GM08714 (cell line): ENCODE data around the gene TFAP2C.
"Not testable (repeated sequence)": the region's sequence is repeated elsewhere in the genome, so short reads cannot be mapped to it uniquely, and the experiment has no call there.

Experiments used
- H3K4me3 ChIP-seq: fragments of 200-500 bp; sonication (Bioruptor generic); 2 replicates; pipeline ENCODE4 v1.5.1; 2014; ENCODE audit warnings: mild to moderate bottlenecking, low read length, inconsistent platforms
- ZNF274 ChIP-seq: IDR thresholded peaks from 2 replicates; pipeline ENCODE4 v1.6.1; 2012; ENCODE audit warnings: mild to moderate bottlenecking, low read depth, low read length

Gene TFAP2C

GRCh38 chr20:56606174-56606945 lies 22.7 kb upstream of the TFAP2C start:
- TF ChIP-seq ZNF274, result no peak
- no peak overlapping the region for H3K4me3 ChIP-seq

DNA sequence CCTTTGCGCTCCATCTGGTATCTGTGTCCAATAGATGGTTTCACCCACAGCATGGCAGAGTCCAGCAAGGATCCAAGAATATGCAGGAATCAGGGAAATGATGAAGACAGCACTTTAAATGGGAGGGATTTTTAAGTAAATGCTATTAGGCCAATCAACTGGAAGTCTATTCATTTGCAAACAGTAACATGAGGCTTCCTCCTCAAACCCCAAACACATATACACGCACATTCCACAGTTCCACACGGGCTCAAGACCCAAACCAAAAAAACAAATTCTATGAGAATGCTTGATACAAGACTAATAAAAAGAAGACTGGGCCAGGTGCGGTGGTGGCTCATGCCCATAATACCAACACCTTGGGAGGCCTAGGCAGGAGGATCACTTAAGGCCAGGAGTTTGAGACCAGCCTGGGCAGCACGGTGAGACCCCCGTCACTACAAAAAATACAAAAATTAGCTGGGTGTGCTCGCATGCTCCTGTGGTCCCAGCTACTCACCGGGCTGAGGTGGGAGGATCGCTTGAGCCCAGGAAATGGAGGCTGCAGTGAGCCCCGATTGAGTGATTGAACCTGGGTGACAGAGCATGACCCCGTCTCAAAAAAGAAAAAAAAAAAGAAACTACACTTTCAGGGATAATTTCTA lies 21.9 kb upstream of the TFAP2C start:
- TF ChIP-seq ZNF274, result no peak
- no peak overlapping the region for H3K4me3 ChIP-seq

GRCh38 chr20:56608376-56608775 lies 20.7 kb upstream of the TFAP2C start:
- H3K4me3 ChIP-seq, result no peak overlapping the region
- no peak for TF ChIP-seq ZNF274

GRCh38 chr20:56609321-56609720 lies 19.8 kb upstream of the TFAP2C start:
- no peak for TF ChIP-seq ZNF274
- no peak overlapping the region for H3K4me3 ChIP-seq

- no peak for TF ChIP-seq ZNF274
- H3K4me3 ChIP-seq, result no peak overlapping the region
These were observed 19.0 kb upstream of the TFAP2C start for GRCh38 chr20:56610098-56610497.

- TF ChIP-seq ZNF274, result no peak
- no peak overlapping the region for H3K4me3 ChIP-seq
These were observed 14.9 kb upstream of the TFAP2C start for GRCh38 chr20:56614196-56614595.

- no peak overlapping the region for H3K4me3 ChIP-seq
- no peak for TF ChIP-seq ZNF274
These were observed 12.4 kb upstream of the TFAP2C start for GRCh38 chr20:56616716-56617115.

DNA sequence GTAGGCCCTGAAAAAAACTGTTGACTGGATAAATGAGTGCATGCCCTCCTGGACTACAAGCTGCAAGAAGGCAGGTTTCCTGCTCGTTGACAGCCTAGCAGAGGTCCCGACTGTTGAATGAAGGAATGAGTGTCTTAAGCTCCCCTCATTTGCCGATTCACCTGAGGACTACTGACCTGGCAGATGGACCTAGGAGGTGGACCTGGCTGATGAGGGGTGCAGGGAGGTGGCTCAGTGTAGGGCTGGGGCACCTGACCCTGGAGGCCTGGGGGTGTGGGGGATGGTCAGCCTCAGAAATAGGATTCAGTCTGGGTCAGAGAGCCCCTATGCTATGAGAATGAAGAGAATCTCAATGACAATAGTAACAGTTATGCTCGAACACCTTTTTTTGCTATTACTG lies 11.6 kb upstream of the TFAP2C start:
- no peak for TF ChIP-seq ZNF274
- no peak overlapping the region for H3K4me3 ChIP-seq

DNA sequence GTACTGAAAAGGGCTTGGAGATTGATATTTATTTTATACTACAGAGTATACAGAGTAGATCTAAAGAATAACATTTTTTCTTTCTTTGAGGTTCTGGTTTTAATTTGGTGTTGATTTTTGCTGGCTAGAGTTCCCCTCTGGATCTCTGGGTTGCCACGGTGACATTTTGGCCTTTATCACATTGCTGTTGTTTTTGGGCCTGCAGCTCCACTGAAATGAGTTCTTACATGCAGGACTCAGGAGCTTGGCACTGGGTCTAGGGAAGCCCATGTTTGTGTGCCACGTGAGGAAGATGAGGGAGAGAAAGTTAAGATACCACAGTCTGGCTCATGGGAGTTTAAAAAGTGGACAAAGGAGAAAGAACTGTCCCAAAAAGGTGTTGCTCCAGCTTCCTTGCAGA lies 7.4 kb upstream of the TFAP2C start:
- no peak for TF ChIP-seq ZNF274
- H3K4me3 ChIP-seq, result no peak overlapping the region

- not testable (repeated sequence) for H3K4me3 ChIP-seq
These were observed 5.2 kb upstream of the TFAP2C start for GRCh38 chr20:56623930-56624329.

- TF ChIP-seq ZNF274, result no peak
- H3K4me3 ChIP-seq, result no peak overlapping the region
These were observed 4.1 kb upstream of the TFAP2C start for GRCh38 chr20:56624786-56625681.

GRCh38 chr20:56625837-56626236 lies 3.3 kb upstream of the TFAP2C start:
- H3K4me3 ChIP-seq, result no peak overlapping the region
- TF ChIP-seq ZNF274, result no peak

DNA sequence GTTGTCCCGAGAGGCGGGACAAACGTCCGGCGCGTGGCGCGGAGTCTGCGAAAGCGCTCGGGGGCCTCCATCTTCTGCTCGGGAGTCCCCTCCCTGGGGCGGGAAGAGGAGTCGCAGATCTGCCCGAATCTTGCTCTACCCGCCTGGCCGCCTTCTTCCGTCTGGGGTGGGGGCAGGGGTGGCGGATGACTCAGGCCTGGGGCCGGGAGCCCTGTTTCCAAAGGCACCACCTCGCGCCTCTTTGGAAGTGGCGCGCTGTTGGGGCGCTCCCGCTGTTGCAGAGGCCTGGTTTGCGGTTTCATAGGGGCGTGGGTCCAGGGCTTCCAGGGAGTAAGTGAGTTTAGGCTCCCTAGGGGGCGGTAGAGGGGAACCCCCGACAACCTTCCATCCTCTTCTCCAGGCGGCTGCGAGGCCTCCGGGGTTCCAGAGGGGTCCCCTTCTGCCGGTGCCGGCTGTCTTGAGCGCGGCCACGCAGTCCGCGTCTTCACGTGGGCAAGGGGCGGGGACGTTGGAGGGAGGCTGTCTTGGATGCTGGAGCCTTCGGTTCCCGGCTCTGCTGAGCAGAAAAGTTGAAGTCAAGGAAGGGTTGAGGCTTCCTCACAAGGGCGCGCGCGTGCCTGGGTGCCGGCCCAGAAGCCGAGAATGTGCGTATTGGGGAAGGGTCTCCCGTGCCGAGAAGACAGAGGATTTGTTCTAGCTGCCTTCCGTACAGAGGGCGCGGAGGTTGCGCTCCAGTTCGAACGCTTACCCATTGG lies 2.6 kb upstream of the TFAP2C start:
- TF ChIP-seq ZNF274, result no peak
- H3K4me3 ChIP-seq, result no peak overlapping the region
